ENCODE results near the gene ATF6B.

The ATF6B gene

GRCh38 chr6:32088487-32089049 is 39.5 kb downstream of the ATF6B start:
- DNase-seq (ENCODE audit: low read depth) = no peak
- TF ChIP-seq CTCF (IDR thresholded peaks at IDR 0.05; ENCODE audit: low read depth, low read length) = no peak
- no peak for TF ChIP-seq MYC (IDR thresholded peaks at IDR 0.05; ENCODE audit: low read depth, low read length)
- TF ChIP-seq POLR2A (IDR thresholded peaks at IDR 0.05; ENCODE audit: extremely low read depth, insufficient read length) = no peak
- TF ChIP-seq MAX (IDR thresholded peaks at IDR 0.05; ENCODE audit: low read depth, low read length) = no peak
- H3K4me3 ChIP-seq (ENCODE audit: low read depth, low read length) = no peak overlapping the region

- H3K4me3 ChIP-seq (ENCODE audit: low read depth, low read length) = no peak overlapping the region
- TF ChIP-seq CTCF (IDR thresholded peaks at IDR 0.05; ENCODE audit: low read depth, low read length) (peak; percentile 50), MAX (IDR thresholded peaks at IDR 0.05; ENCODE audit: low read depth, low read length) (no peak)
- peak; percentile 85 for DNase-seq (ENCODE audit: low read depth)
These were observed 40.2 kb downstream of the ATF6B start for GRCh38 chr6:32087574-32088486.

GRCh38 chr6:32086661-32087573 is 41.1 kb downstream of the ATF6B start:
- no peak for TF ChIP-seq MYC (IDR thresholded peaks at IDR 0.05; ENCODE audit: low read depth, low read length)
- TF ChIP-seq CTCF (IDR thresholded peaks at IDR 0.05; ENCODE audit: low read depth, low read length) = no peak
- TF ChIP-seq POLR2A (IDR thresholded peaks at IDR 0.05; ENCODE audit: extremely low read depth, insufficient read length) = no peak
- no peak for TF ChIP-seq MAX (IDR thresholded peaks at IDR 0.05; ENCODE audit: low read depth, low read length)
- peak; percentile 86 for DNase-seq (ENCODE audit: low read depth)
- H3K4me3 ChIP-seq (ENCODE audit: low read depth, low read length) = no peak overlapping the region

GRCh38 chr6:32085759-32086459 is 42.1 kb downstream of the ATF6B start:
- TF ChIP-seq MAX (IDR thresholded peaks at IDR 0.05; ENCODE audit: low read depth, low read length) (no peak), CTCF (IDR thresholded peaks at IDR 0.05; ENCODE audit: low read depth, low read length) (peak; percentile 26)
- peak; percentile 40 for DNase-seq (ENCODE audit: low read depth)
- no peak overlapping the region for H3K4me3 ChIP-seq (ENCODE audit: low read depth, low read length)

GRCh38 chr6:32084780-32085179 is 43.3 kb downstream of the ATF6B start:
- no peak for DNase-seq (ENCODE audit: low read depth)
- no peak overlapping the region for H3K4me3 ChIP-seq (ENCODE audit: low read depth, low read length)
- no peak for TF ChIP-seq CTCF (IDR thresholded peaks at IDR 0.05; ENCODE audit: low read depth, low read length)
- TF ChIP-seq POLR2A (IDR thresholded peaks at IDR 0.05; ENCODE audit: extremely low read depth, insufficient read length) = no peak
- no peak for TF ChIP-seq MYC (IDR thresholded peaks at IDR 0.05; ENCODE audit: low read depth, low read length)
- TF ChIP-seq MAX (IDR thresholded peaks at IDR 0.05; ENCODE audit: low read depth, low read length) = no peak
